Loucy (cell line): ENCODE measurements around the gene TBC1D22A.

Source experiments
- H2AFZ ChIP-seq: fragments of 200-600 bp; sonication (generic); 2 replicates; pipeline ENCODE4 v1.6.0; 2016; ENCODE audit warnings: antibody characterized with exemption, mild to moderate bottlenecking, low read length, moderate library complexity
- H3F3A ChIP-seq: fragments of 200-600 bp; 2 replicates; pipeline ENCODE4 v1.6.0; 2016; ENCODE audit warnings: antibody characterized with exemption, low read depth, mild to moderate bottlenecking
- H3K27me3 ChIP-seq: fragments of 200-600 bp; sonication (generic); 2 replicates; pipeline ENCODE4 v1.6.1; 2014; ENCODE audit warnings: low read length, mild to moderate bottlenecking; ENCODE audit not compliant: insufficient read depth, poor library complexity, severe bottlenecking
- H3K36me3 ChIP-seq: fragments of 200-600 bp; sonication (generic); 2 replicates; pipeline ENCODE4 v1.6.1; 2016; ENCODE audit warnings: low read length; ENCODE audit not compliant: insufficient read depth
- H3K4me1 ChIP-seq: fragments of 200-600 bp; sonication (generic); 2 replicates; pipeline ENCODE4 v1.5.1; 2014; ENCODE audit warnings: low read length, mild to moderate bottlenecking; ENCODE audit not compliant: insufficient read depth, poor library complexity, severe bottlenecking
- H3K4me2 ChIP-seq: fragments of 200-600 bp; sonication (generic); 2 replicates; pipeline ENCODE4 v1.6.0; 2014; ENCODE audit warnings: antibody characterized with exemption, low read length, low read depth, mild to moderate bottlenecking; ENCODE audit not compliant: poor library complexity, severe bottlenecking
- H3K4me3 ChIP-seq: fragments of 200-600 bp; sonication (generic); 2 replicates; pipeline ENCODE4 v1.5.1; 2014; ENCODE audit warnings: low read length, mild to moderate bottlenecking, mixed read lengths; ENCODE audit not compliant: poor library complexity, severe bottlenecking
- H3K79me2 ChIP-seq: fragments of 200-600 bp; sonication (generic); 2 replicates; pipeline ENCODE4 v1.6.1; 2014; ENCODE audit warnings: low read length; ENCODE audit not compliant: insufficient read depth
- H3K9ac ChIP-seq: fragments of 200-600 bp; sonication (generic); 2 replicates; pipeline ENCODE4 v1.6.0; 2014; ENCODE audit warnings: mild to moderate bottlenecking, low read depth, low read length, moderate library complexity; ENCODE audit not compliant: poor library complexity, severe bottlenecking
- H3K9me2 ChIP-seq: fragments of 200-600 bp; sonication (generic); replicated peaks from 2 replicates; pipeline ENCODE4 v1.6.1; 2016; ENCODE audit warnings: low read depth, low read length, mixed read lengths
- H3K9me3 ChIP-seq: fragments of 200-600 bp; sonication (generic); 2 replicates; pipeline ENCODE4 v1.6.1; 2014; ENCODE audit warnings: mild to moderate bottlenecking, antibody characterized with exemption, low read length, low read depth; ENCODE audit not compliant: insufficient read depth
- H4K20me1 ChIP-seq: fragments of 200-600 bp; sonication (generic); 2 replicates; pipeline ENCODE4 v1.6.0; 2014; ENCODE audit warnings: antibody characterized with exemption, low read length, mild to moderate bottlenecking; ENCODE audit not compliant: insufficient read depth, poor library complexity, severe bottlenecking
- CTCF ChIP-seq: fragments of 200-600 bp; sonication (generic); conservative IDR thresholded peaks from 2 replicates; pipeline ENCODE4 v1.5.1; 2014; ENCODE audit warnings: mild to moderate bottlenecking, antibody characterized with exemption, low read length
- EZH2phosphoT487 ChIP-seq: fragments of 200-600 bp; IDR thresholded peaks from 2 replicates; pipeline ENCODE4 v1.6.1; 2018; ENCODE audit warnings: antibody characterized with exemption, mild to moderate bottlenecking, moderate library complexity, borderline replicate concordance

Gene TBC1D22A

GRCh38 chr22:47209040-47209514 is 446.6 kb downstream of the TBC1D22A start:
- Histone ChIP-seq H3K27me3 (no peaks in the 10 kb centered on the region), H3K4me3 (no peak overlapping the region), H3K4me2 (no peak overlapping the region), H3K36me3 (no peaks in the 10 kb centered on the region), H2AFZ (no peak overlapping the region), H3K9me2 (no peaks in the 10 kb centered on the region), H3K9me3 (no peaks in the 10 kb centered on the region), H4K20me1 (no peaks in the 10 kb centered on the region), H3K4me1 (no peaks in the 10 kb centered on the region), H3K79me2 (no peaks in the 10 kb centered on the region), H3K9ac (no peak overlapping the region), H3F3A (no peaks in the 10 kb centered on the region)
- TF ChIP-seq EZH2phosphoT487 = no peak
- TF ChIP-seq CTCF = no peak

GRCh38 chr22:47209547-47210023 is 447.1 kb downstream of the TBC1D22A start:
- H3K4me1 ChIP-seq = no peaks in the 10 kb centered on the region
- no peaks in the 10 kb centered on the region for H3K79me2 ChIP-seq
- no peak overlapping the region for H2AFZ ChIP-seq
- no peak overlapping the region for H3K9ac ChIP-seq
- no peaks in the 10 kb centered on the region for H3K27me3 ChIP-seq
- no peak overlapping the region for H3K4me3 ChIP-seq
- no peak for TF ChIP-seq EZH2phosphoT487
- TF ChIP-seq CTCF = no peak
- no peaks in the 10 kb centered on the region for H4K20me1 ChIP-seq
- no peaks in the 10 kb centered on the region for H3K9me2 ChIP-seq
- H3K9me3 ChIP-seq = no peaks in the 10 kb centered on the region
- H3K36me3 ChIP-seq = no peaks in the 10 kb centered on the region
- H3K4me2 ChIP-seq = no peak overlapping the region
- no peaks in the 10 kb centered on the region for H3F3A ChIP-seq

GRCh38 chr22:47210112-47210657 is 447.7 kb downstream of the TBC1D22A start:
- no peaks in the 10 kb centered on the region for H3F3A ChIP-seq
- no peak overlapping the region for H3K4me3 ChIP-seq
- H3K9me2 ChIP-seq = no peaks in the 10 kb centered on the region
- no peaks in the 10 kb centered on the region for H3K4me1 ChIP-seq
- no peaks in the 10 kb centered on the region for H3K79me2 ChIP-seq
- no peak overlapping the region for H2AFZ ChIP-seq
- H3K4me2 ChIP-seq = no peak overlapping the region
- no peaks in the 10 kb centered on the region for H4K20me1 ChIP-seq
- H3K27me3 ChIP-seq = no peaks in the 10 kb centered on the region
- TF ChIP-seq CTCF (no peak), EZH2phosphoT487 (no peak)
- H3K9ac ChIP-seq = no peak overlapping the region
- H3K9me3 ChIP-seq = no peaks in the 10 kb centered on the region
- H3K36me3 ChIP-seq = no peaks in the 10 kb centered on the region
